ENCODE results near the gene SEPTIN6.
"Not testable (repeated sequence)": the region's sequence is repeated elsewhere in the genome, so short reads cannot be mapped to it uniquely, and the experiment has no call there.

Gene SEPTIN6

DNA sequence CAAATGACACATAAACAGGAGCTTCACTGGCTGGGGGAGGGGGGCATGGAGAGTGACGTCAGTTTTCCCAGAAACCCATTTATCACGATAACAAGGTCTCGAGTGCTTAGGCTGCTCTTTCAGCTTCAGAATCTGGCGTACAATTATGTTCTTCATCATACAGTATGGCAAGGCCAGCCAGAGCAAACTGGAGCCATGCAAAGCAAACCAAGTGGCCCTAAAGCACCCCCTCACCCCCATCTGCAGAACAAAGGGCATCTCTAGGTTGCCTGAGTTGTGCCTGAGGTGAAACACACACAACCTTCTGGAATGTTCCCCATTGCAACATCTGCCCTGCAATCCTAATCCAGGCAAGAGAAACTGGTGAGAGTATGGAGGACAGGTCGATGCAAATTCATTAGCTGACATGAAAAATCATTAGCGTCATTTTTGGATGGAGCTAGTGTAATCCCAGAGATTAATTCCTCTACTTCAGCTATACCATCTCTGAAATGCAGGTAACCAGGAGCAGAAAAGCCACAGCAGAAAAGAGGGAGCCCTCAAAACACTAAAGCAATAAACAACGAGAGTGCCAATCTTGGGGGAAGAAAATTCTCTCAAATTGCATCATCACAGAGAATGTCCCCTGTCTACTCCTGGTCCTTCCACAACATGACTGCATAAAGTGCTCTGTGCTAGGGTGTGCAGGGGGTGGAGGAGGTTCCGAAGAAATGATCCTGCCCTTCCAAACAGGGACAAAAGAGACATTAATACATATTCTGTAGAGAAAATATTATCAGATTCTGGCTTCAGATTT, 1.8 kb downstream of the SEPTIN6 start:
- no peak for DNase-seq (ENCODE audit: low spot score)

- DNase-seq (ENCODE audit: low spot score): no peak
Observed at GRCh38 chrX:119688911-119689321, 4.1 kb downstream of the SEPTIN6 start.

DNA sequence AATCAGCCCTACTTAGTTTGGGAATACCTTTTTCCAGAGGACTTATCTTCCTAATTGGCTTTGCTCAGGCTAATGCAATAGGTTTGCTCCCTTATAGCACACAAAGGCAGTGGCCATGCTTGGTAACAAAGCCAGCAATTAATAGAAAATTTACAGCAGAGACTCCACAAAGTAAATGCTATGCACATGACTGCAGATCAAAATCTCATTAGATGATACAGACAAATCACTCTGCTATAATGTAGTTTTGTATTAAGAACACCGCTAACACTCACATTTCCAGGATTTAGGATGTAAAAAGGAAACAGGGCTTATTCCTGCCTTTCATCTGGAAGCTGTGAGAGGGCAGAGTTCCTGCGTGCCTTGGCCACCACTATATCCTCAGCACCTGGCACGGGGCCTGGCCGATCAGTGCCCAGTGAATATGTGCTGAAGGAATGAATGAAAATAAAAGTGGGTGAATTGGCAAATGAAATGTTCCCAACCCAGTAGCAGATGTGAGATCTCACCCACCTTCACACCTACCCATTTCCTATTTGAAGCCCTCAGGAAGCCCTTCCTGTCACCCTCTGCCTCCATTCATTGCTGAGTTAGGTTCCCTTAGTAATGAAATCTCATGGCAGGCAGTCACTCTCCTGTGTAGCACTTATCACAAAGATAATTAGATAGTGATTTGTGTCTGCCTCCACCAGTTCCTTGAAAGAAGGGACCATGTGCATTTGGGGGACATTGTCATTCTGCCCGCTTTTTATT, 5.1 kb downstream of the SEPTIN6 start:
- no peak for DNase-seq (ENCODE audit: low spot score)

DNA sequence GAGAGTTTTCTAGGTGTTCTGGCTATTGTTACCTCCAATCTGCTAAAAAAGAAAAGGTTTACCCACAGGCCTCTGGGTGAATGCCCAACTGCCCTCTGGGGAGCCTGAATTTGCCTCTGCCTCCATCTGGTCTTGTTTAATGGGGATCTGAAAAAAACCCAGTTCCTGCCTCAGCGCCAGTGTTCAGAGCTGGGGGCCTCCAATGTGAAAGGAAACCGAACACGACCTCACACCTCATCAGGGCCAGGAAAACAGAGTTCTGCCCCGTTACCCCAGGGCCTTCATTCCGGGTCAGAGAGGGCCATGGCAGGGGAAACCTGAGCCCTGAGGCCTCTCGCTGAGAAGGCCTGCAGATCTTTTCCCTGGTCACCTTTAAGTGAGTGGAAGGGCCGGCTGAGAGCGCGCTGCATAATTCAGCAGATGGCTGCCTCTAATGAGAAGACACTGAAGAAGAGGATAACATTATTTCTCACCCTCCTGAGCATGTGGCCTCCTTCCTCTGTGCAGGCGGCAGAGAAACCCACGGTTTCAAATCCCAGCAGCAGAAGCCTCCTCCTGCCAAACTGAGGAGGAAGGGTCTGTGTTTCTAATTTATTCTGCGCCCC, 6.8 kb downstream of the SEPTIN6 start:
- DNase-seq (ENCODE audit: low spot score): peak; percentile 64

- peak; percentile 66 for DNase-seq (ENCODE audit: low spot score)
Observed at GRCh38 chrX:119685225-119686066, 7.5 kb downstream of the SEPTIN6 start.

DNA sequence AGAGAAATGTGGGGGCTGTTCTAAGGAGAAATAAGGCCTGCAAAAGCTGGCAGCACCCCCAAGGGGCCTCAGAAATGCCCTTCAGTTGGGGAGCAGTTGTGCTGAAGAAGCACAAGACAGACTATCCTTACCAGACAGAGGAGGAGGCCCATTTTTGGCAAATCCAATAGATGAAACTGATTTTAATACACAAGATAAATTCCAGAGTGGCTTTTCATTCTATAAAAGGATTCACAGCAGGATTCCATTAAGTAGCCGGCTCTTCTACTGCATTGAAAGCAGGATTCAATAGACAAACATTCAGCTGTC, 8.1 kb downstream of the SEPTIN6 start:
- no peak for DNase-seq (ENCODE audit: low spot score)

DNA sequence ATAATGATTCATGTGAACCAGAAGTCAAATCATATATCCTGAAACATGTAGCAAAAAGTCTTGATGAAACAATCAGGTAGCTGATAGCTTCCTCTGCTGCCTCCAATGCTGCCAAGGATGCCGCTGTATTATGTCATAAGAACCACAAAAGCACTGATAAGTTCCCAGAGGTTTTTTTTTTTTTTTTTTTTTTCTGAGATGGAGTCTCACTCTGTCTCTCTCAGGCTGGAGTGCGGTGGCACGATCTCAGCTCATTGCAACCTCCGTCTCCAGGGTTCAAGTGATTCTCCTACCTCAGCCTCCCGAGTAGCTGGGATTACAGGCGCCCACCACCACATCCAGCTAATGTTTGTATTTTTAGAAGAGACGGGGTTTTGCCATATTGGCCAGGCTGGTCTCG, 8.7 kb downstream of the SEPTIN6 start:
- DNase-seq (ENCODE audit: low spot score): not testable (repeated sequence)

DNA sequence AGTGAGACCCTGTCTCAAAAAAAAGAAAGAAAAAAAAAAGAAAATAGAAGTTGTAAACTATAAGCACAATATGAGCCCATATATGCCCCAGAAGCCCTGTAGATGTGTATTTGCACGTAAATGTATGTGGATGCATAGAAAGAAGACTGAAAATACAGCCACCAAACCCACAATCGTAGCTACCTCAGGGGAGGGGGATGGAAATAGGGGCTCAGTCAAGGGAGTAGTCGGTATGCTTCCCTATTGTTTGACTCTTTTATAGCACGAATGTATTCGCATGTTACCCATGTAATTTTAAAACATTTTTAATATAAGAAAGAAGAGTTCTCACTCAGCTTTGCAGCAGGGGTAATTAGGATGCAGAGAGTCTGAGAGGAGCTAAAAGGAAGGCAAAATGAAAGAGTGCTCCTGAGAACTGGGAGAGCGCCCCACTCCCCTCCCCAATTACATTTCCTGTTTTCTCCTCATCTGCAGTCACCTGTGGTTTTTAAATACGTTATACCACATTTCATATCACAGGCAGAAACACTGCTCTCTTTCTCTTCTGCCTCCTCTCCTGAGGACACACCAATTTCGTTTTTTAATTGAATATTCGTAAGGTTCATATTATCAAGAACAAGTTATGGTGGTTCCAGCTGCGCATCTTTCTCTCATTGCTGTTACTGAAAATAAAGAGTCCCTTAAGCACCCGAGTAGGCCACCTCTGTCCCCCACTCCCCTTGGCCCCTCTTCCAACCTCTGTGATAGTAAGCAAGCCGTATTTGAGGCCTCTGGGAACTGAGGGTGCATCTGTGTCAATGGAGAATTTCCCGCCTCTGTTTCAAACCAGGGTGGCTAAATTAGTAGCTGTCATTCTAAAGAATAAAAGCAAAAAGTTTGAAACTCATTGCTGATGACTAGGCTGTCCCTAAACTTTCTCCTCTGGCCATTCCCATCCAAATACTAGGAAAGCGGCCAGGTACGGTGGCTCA, 10.7 kb downstream of the SEPTIN6 start:
- no peak for DNase-seq (ENCODE audit: low spot score)

GRCh38 chrX:119677654-119677981, 15.3 kb downstream of the SEPTIN6 start:
- no peak for DNase-seq (ENCODE audit: low spot score)

DNA sequence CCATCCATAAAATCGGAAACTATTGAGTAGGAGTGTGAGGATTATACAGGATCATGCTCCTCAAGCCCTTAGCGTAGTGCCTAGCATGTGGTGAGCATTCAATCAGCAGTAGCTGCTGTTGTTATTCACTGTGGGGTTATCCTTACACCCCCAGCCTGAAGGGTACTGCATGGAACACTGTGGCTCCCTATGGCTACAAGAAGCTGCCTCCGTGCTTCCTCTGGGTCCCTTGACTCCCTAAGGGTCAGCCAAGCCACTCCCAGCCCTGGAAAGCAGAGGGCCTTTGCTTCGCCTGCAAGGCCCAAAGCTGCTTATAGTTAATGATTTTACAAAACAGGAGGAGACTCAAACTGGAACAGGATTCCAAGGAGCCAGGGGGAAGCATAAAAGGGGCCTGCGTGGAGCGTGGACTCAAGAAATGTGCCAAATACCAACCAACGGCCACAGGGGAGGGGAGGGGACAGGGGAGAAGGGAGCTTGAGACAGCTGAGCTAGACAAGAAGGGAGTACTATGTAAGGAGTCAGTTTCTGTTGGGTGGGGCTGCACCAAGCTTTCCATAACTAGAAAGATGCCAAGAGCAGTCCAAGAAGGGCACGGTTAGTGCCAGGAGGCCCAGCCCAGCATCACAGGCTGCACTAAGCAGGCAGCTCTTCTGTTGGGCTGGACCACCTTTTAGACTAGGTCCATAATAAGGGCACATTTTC, 15.9 kb downstream of the SEPTIN6 start:
- no peak for DNase-seq (ENCODE audit: low spot score)

DNA sequence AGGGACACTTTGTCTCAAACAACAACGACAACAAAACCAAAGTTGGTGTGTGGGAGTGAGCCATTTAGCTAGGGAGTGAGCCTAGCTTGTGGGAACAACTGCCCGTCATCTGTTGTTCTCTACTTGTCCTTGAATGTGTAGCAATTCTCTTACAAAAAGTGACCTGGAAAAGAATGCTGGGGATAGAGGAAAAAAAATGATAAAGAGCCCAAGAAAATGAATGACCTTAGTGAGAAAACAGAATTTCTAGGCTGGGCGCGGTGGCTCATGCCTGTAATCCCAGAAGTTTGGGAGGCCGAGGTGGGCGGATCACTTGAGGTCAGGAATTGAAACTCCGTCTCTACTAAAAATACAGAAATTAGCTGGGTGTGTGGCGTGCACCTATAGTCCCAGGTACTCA, 19.6 kb downstream of the SEPTIN6 start:
- DNase-seq (ENCODE audit: low spot score): no peak

DNA sequence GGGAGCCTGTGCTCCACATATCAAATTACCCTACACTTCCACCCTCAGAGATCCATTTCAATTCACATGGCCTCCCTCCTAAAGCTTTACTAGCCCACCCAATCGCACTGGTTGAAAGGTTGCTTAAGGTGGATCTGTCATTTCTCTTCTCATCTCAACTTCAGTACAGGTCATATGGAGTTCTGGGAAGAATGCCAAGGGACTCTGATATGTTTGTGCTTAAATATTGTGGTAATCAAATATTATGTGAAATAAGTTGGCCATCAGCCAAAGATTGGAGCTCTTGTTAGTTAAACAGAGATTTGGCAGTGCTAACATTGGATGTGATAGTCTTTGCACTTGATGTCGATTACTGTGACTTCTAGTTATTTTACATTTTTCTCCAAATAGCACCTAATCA, 20.5 kb downstream of the SEPTIN6 start:
- DNase-seq (ENCODE audit: low spot score): no peak

- DNase-seq (ENCODE audit: low spot score): no peak
Observed at GRCh38 chrX:119669424-119670037, 23.4 kb downstream of the SEPTIN6 start.

DNA sequence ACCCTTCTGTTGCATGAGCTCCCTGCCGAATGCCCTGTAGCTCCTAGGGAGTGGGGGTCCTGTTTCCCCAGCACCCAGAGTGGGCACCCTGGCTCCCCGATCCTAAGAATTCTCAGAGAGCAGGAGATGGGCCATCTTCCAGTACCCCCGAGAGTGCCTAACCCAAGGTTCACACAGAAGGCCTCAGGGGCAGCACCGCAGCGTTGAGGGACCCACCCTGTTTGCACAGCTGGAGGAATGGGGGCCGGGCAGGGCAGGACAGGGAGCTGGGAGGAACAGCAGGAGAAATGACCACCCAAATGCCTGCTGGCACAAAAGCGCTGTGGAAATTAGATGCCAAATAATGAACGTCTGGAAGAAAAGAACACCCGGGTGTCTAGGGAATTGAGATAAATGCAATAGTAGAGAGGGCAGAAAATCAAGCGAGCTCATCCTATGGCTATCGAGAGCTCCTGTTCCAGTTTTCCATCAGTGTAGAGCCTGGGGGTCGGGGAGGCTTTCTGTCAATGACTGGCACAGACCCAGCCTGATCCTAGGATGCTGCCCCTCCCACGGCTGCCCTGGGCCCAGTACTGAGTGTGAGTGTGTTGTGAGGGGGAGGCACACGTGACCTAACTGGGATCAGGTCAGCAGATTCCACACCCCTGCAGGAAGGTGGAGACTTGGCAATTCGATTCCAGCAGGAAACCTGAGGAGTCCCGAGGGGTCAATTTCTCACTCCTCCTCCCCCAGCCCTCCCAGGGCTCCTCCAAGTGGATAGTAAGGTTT, 25.7 kb downstream of the SEPTIN6 start:
- DNase-seq (ENCODE audit: low spot score): peak; percentile 65

- not testable (repeated sequence) for DNase-seq (ENCODE audit: low spot score)
Observed at GRCh38 chrX:119664877-119665276, 28.1 kb downstream of the SEPTIN6 start.

GRCh38 chrX:119661486-119661885, 31.5 kb downstream of the SEPTIN6 start:
- DNase-seq (ENCODE audit: low spot score): no peak

DNA sequence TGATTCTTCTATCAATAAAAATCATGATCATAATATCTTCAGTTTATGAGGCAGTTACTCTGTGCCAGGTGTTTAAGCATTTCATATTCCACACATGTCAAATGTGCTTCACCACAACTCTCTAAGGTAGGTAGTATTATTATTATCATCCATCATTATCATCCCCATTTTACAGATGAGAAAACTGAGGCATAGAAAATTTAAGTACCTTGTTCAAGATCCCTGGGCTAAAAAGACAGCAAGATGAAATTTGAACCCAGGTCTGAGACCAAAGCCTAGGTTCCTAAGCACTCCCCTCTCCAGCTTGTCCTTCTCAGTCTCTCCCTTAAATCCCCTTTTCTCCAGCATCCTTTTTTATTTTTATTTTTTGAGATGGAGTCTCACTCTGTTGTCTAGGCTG, 33.4 kb downstream of the SEPTIN6 start:
- no peak for DNase-seq (ENCODE audit: low spot score)

- DNase-seq (ENCODE audit: low spot score): no peak
Observed at GRCh38 chrX:119655125-119655524, 37.8 kb downstream of the SEPTIN6 start.

GRCh38 chrX:119654112-119654531, 38.8 kb downstream of the SEPTIN6 start:
- peak; percentile 73 for DNase-seq (ENCODE audit: low spot score)

Data from left forelimb (tissue), 1 donor.